Right lobe of liver (tissue), 6 donors: ENCODE results near the gene ARHGAP30. TPM values are rescaled to one million over a fixed set of nuclear protein-coding genes. Genes with fewer than 3 reads are reported as not detected.

ENCODE experiments used
- ATAC-seq, 4 donors: fragments of 200-7000 bp; cut with Tn5 transposase; one replicate each; pipeline ENCODE4 v1.9.1; 2020; ENCODE audit warnings: mild to moderate bottlenecking in 4 of 4, moderate library complexity in 4 of 4
- DNase-seq, 3 donors: peaks; one replicate each; pipeline ENCODE4 v3.0.0-alpha.2; 2020
- H3K27ac ChIP-seq, 3 donors: fragments of 200-600 bp; one replicate each; pipeline ENCODE4 v1.8.0; 2022
- H3K27me3 ChIP-seq, 2 donors: fragments of 200-600 bp; one replicate each; pipeline ENCODE4 v1.8.0; 2022
- H3K36me3 ChIP-seq, 4 donors: fragments of 200-600 bp; sonication (generic) in 1 of 4; one replicate each; pipeline versions ENCODE4 v1.5.1 to v1.8.0; 2017 to 2022; ENCODE audit warnings: control low read depth in 1 of 4
- H3K4me1 ChIP-seq, 4 donors: fragments of 200-600 bp; sonication (generic) in 1 of 4; one replicate each; pipeline versions ENCODE4 v1.5.1 to v1.8.0; 2017 to 2022; ENCODE audit warnings: control low read depth in 1 of 4
- H3K4me3 ChIP-seq, 3 donors: fragments of 200-600 bp; one replicate each; pipeline ENCODE4 v1.8.0; 2022
- H3K9me3 ChIP-seq, 4 donors: fragments of 200-600 bp; sonication (generic) in 1 of 4; one replicate each; pipeline versions ENCODE4 v1.5.1 to v1.8.0; 2017 to 2022; ENCODE audit warnings: control low read depth in 1 of 4
- POLR2A ChIP-seq: fragments of 450-650 bp; IDR thresholded peaks from one replicate; pipeline ENCODE4 v1.6.1; 2017; ENCODE audit warnings: antibody characterized with exemption, mild to moderate bottlenecking
- WGBS: methylation state at CpG from one replicate; pipeline ENCODE4 v1.1.6; 2018; ENCODE audit warnings: low coverage, low lambda C conversion rate; ENCODE audit not compliant: insufficient coverage; ENCODE audit errors: missing lambda C conversion rate; 5-methylcytosine and 5-hydroxymethylcytosine counted together
- intact Hi-C, 2 donors: fragments of 100-400 bp; cut with DNase I; formaldehyde crosslinking; loops; one replicate each; pipeline versions ENCODE4 v1.11.2 to v1.14.1; 2022
- small RNA-seq, 2 experiments: library from RNA; depleted of rRNA; stranded (forward); fragments of <200 nt; gene quantifications; one replicate each; pipeline ENCODE3, GENCODE V24; 2016
- total RNA-seq, 6 experiments: library from RNA; depleted of rRNA in 2 of 6; stranded (reverse); fragments of >200 nt in 2 of 6; fragmentation: NEBNext Ultra II Directional in 3 of 6; extraction: Animal tissue kit (Norgen Biotek cat#: 25700) in 3 of 6; gene quantifications; one replicate each; pipeline versions ENCODE4 v1.1.0 to v1.2.4, GENCODE V29; 2016 to 2023
- TF ChIP-seq, protein P1 (sequence below), 4 donors: fragments of 200-600 bp in 3 of 4; fragments of 450-650 bp in 1 of 4; IDR thresholded peaks; one replicate each; pipeline versions ENCODE4 v1.5.1 to v1.8.0; 2016 to 2022; ENCODE audit warnings: antibody characterized with exemption in 4 of 4, mild to moderate bottlenecking in 2 of 4
- donor health status: DM: no; HTN: yes; CAD: no.
- donor health status: DM: no; HTN: no; CAD: no.
- donor health status: DM: no; HTN: no; CAD: no.
- donor health status: DM: no; HTN: yes; CAD: no.
- donor health status: DM: no; HTN: yes; CAD: no.

The ARHGAP30 gene
- total RNA-seq, 6 experiments from 2014 or later, result 2.8 to 7.4 (median 3.6) TPM

DNA sequence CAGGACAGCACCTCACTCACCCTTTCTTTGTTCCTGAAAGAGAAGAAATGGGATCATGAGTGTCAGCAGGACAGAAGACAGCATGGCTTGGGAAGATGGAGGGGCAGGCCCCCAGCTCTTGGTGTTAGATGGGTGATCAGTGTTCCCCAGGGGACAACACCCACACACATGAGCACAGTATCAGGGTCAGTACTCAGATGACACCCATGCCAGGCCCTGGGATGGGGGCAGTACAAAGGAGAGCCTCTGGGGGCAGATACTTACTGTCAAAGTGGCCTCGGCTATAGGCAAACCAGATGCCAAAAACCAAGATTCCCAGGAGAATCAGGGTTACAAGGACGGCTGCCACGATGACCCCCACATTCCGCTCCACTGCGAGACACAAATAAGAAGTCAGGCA lies 70.3 kb downstream of the ARHGAP30 start:
- ATAC-seq, result no peak
- H3K27me3 ChIP-seq, result no peaks in the 10 kb centered on the region
- peak in 1 of 3 donors; percentile 35 for DNase-seq
- H3K9me3 ChIP-seq, result no peaks in the 10 kb centered on the region
- intact Hi-C loops, result loop anchor here in 1 of 2 donors (10.0 kb wide), 1 partner anchor 45 kb away; the partner anchor contains the start of gene USF1
- no peak overlapping the region for H3K27ac ChIP-seq
- TF ChIP-seq, protein P1, sequence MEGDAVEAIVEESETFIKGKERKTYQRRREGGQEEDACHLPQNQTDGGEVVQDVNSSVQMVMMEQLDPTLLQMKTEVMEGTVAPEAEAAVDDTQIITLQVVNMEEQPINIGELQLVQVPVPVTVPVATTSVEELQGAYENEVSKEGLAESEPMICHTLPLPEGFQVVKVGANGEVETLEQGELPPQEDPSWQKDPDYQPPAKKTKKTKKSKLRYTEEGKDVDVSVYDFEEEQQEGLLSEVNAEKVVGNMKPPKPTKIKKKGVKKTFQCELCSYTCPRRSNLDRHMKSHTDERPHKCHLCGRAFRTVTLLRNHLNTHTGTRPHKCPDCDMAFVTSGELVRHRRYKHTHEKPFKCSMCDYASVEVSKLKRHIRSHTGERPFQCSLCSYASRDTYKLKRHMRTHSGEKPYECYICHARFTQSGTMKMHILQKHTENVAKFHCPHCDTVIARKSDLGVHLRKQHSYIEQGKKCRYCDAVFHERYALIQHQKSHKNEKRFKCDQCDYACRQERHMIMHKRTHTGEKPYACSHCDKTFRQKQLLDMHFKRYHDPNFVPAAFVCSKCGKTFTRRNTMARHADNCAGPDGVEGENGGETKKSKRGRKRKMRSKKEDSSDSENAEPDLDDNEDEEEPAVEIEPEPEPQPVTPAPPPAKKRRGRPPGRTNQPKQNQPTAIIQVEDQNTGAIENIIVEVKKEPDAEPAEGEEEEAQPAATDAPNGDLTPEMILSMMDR (IDR thresholded peaks at IDR 0.05), result no peak
- TF ChIP-seq POLR2A, result no peak
- WGBS, result 96% methylated on average over 4 of the region's 5 CpGs
- H3K4me3 ChIP-seq, result no peak overlapping the region
- peaks cover 0 to 33% (median 15%) of the 10 kb centered on the region in 4 donors for H3K36me3 ChIP-seq
- H3K4me1 ChIP-seq, result peaks cover 0 to 13% (median 2%) of the 10 kb centered on the region in 4 donors

DNA sequence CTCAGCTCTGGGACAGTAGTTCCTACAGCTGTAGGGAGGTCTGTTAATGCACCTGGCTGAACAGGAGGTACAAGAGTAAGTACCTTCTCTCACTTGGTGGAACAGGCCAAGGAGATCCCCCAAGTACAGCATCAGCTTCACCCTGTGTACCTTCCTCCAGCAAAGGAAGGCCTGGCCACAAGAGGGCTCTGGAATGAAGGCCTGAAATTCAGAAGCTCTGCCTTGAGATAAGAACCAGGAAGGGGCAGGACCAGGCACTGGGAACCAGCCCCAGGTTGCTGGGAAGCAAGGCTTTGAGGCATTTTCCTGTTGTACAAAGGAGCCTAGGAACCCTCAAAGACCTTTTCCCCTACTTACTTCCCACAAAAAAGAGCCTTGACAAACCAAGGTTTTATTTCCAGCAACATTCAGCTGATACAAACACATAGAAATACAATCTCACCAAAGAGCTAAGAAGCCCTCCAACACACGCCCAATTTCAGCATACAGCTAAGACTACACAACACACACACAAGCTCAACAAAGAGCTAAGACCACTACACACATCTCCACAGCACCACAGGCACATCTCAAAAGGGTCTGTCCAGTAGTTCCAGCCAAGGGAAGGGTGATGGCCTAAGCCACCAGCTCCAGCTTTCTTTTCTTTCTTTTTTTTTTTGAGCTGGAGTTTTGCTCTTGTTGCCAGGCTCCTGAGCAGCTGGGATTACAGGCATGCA lies 72.2 kb downstream of the ARHGAP30 start:
- H3K27me3 ChIP-seq, result no peaks in the 10 kb centered on the region
- no peak for TF ChIP-seq POLR2A
- TF ChIP-seq, protein P1 (IDR thresholded peaks at IDR 0.05), result peak; percentile 68 to 72 (median 70)
- no peaks in the 10 kb centered on the region for H3K9me3 ChIP-seq
- peaks cover 0 to 33% (median 15%) of the 10 kb centered on the region in 4 donors for H3K36me3 ChIP-seq
- peaks cover 0 to 9% (median 2%) of the 10 kb centered on the region in 4 donors for H3K4me1 ChIP-seq
- intact Hi-C loops, result loop anchor here in 1 of 2 donors (10.0 kb wide), 1 partner anchor 47 kb away; the partner anchor contains the start of gene USF1
- 44% methylated on average over 1 of the region's 1 CpG for WGBS
- H3K4me3 ChIP-seq, result no peak overlapping the region
- DNase-seq (peak; percentile 72 to 75 (median 73)), ATAC-seq (peak; percentile 83 to 94 (median 91))
- H3K27ac ChIP-seq, result peak overlapping the region; percentile 11 to 36 (median 13)

Small RNAs within 50 kb of the gene (small RNA-seq; reads per million reads assigned to genes)
- gene AL591806.2, result 0 reads per million in 2 experiments

Other genes starting within 250 kb of the ARHGAP30 start
- 1 to 10 TPM in 4 of 6 experiments, under 1 TPM in 2; 0.88 to 2.0 (median 1.2) TPM for gene CD244, start 207.0 kb downstream of the ARHGAP30 start, total RNA-seq
- gene ITLN1, start 184.7 kb downstream of the ARHGAP30 start, total RNA-seq, result 1 to 10 TPM in 4 of 6 experiments, under 1 TPM in 1, not detected in 1; 0.90 to 5.1 (median 2.4) TPM
- gene ITLN2, start 115.1 kb downstream of the ARHGAP30 start, total RNA-seq, result under 1 TPM in 3 of 6 experiments, not detected in 3; 0.29 to 0.33 (median 0.32) TPM
- 100 to 1,000 TPM in 1 of 6 experiments, 10 to 100 TPM in 5; 48.3 to 119 (median 65.3) TPM for gene F11R, start 48.7 kb downstream of the ARHGAP30 start, total RNA-seq
- gene TSTD1, start 30.9 kb downstream of the ARHGAP30 start, total RNA-seq, result 10 to 100 TPM; 16.3 to 60.8 (median 28.3) TPM
- 10 to 100 TPM; 25.5 to 34.3 (median 28.1) TPM for gene USF1, start 23.9 kb downstream of the ARHGAP30 start, total RNA-seq
- not detected for gene NECTIN4, start 19.7 kb upstream of the ARHGAP30 start, total RNA-seq
- gene KLHDC9, start 28.5 kb upstream of the ARHGAP30 start, total RNA-seq, result 1 to 10 TPM; 1.4 to 6.8 (median 2.9) TPM
- gene PFDN2, start 48.1 kb upstream of the ARHGAP30 start, total RNA-seq, result 10 to 100 TPM; 16.6 to 37.5 (median 25.8) TPM
- 10 to 100 TPM; 36.9 to 67.8 (median 45.8) TPM for gene NIT1, start 48.2 kb upstream of the ARHGAP30 start, total RNA-seq
- gene DEDD, start 62.8 kb upstream of the ARHGAP30 start, total RNA-seq, result 10 to 100 TPM; 13.8 to 22.0 (median 16.6) TPM
- gene UFC1, start 84.1 kb upstream of the ARHGAP30 start, total RNA-seq, result 10 to 100 TPM; 24.6 to 37.7 (median 35.3) TPM
- 10 to 100 TPM in 1 of 6 experiments, 1 to 10 TPM in 5; 6.9 to 11.1 (median 8.8) TPM for gene USP21, start 89.6 kb upstream of the ARHGAP30 start, total RNA-seq
- 10 to 100 TPM in 1 of 6 experiments, 1 to 10 TPM in 5; 7.6 to 14.3 (median 9.5) TPM for gene PPOX, start 96.5 kb upstream of the ARHGAP30 start, total RNA-seq
- 10 to 100 TPM; 10.9 to 21.1 (median 13.1) TPM for gene B4GALT3, start 107.6 kb upstream of the ARHGAP30 start, total RNA-seq
- gene ADAMTS4, start 129.2 kb upstream of the ARHGAP30 start, total RNA-seq, result 10 to 100 TPM in 1 of 6 experiments, 1 to 10 TPM in 3, under 1 TPM in 2; 0.29 to 11.0 (median 2.1) TPM
- 100 to 1,000 TPM in 5 of 6 experiments, 10 to 100 TPM in 1; 91.1 to 157 (median 107) TPM for gene NDUFS2, start 132.5 kb upstream of the ARHGAP30 start, total RNA-seq
- 10 to 100 TPM; 11.5 to 54.0 (median 19.0) TPM for gene FCER1G, start 145.4 kb upstream of the ARHGAP30 start, total RNA-seq
- over 10,000 TPM in 2 of 6 experiments, 1,000 to 10,000 TPM in 4; 3,802 to 16,527 (median 7,524) TPM for gene APOA2, start 153.7 kb upstream of the ARHGAP30 start, total RNA-seq
- 10 to 100 TPM in 3 of 6 experiments, 1 to 10 TPM in 3; 4.3 to 18.5 (median 8.1) TPM for gene TOMM40L, start 156.2 kb upstream of the ARHGAP30 start, total RNA-seq
- 100 to 1,000 TPM in 3 of 6 experiments, 10 to 100 TPM in 3; 24.1 to 169 (median 85.7) TPM for gene NR1I3, start 168.3 kb upstream of the ARHGAP30 start, total RNA-seq
- 1 to 10 TPM; 1.3 to 6.0 (median 2.9) TPM for gene PCP4L1, start 188.9 kb upstream of the ARHGAP30 start, total RNA-seq
- gene MPZ, start 240.1 kb upstream of the ARHGAP30 start, total RNA-seq, result 10 to 100 TPM in 1 of 6 experiments, 1 to 10 TPM in 5; 2.1 to 14.3 (median 6.5) TPM
- gene SDHC, start 244.5 kb upstream of the ARHGAP30 start, total RNA-seq, result 100 to 1,000 TPM; 167 to 282 (median 235) TPM